PFSK-1 (cell line): Measurements from ENCODE around the gene KIF6.

Experiments used
- FOXP2 ChIP-seq: optimal IDR thresholded peaks from 2 replicates; pipeline ENCODE3; 2011; ENCODE audit warnings: borderline replicate concordance, control low read depth, inconsistent platforms; ENCODE audit not compliant: insufficient read depth; ENCODE audit errors: extremely low read length, extremely low read depth
- POLR2AphosphoS5 ChIP-seq: IDR thresholded peaks from 2 replicates; pipeline ENCODE4 v1.6.1; 2012; ENCODE audit warnings: low read depth, mild to moderate bottlenecking, control low read depth, low read length, moderate library complexity
- SIN3A ChIP-seq: IDR thresholded peaks from 2 replicates; pipeline ENCODE4 v1.6.1; 2012; ENCODE audit warnings: mild to moderate bottlenecking, low read length, moderate library complexity, borderline replicate concordance; ENCODE audit not compliant: insufficient read depth
- TAF1 ChIP-seq: IDR thresholded peaks from 2 replicates; pipeline ENCODE4 v1.6.1; 2012; ENCODE audit warnings: low read length, control low read depth, borderline replicate concordance; ENCODE audit not compliant: insufficient read depth
- TF ChIP-seq, protein P1 (sequence below), 2 experiments: IDR thresholded peaks; 2 replicates each; pipeline versions ENCODE4 v1.6.1 to v1.8.0; 2011 to 2012; ENCODE audit warnings: low read depth in 2 of 2, low read length in 2 of 2, control low read depth in 1 of 2, inconsistent platforms in 1 of 2, mild to moderate bottlenecking in 1 of 2, moderate library complexity in 1 of 2; ENCODE audit not compliant: insufficient read depth in 1 of 2

DNA sequence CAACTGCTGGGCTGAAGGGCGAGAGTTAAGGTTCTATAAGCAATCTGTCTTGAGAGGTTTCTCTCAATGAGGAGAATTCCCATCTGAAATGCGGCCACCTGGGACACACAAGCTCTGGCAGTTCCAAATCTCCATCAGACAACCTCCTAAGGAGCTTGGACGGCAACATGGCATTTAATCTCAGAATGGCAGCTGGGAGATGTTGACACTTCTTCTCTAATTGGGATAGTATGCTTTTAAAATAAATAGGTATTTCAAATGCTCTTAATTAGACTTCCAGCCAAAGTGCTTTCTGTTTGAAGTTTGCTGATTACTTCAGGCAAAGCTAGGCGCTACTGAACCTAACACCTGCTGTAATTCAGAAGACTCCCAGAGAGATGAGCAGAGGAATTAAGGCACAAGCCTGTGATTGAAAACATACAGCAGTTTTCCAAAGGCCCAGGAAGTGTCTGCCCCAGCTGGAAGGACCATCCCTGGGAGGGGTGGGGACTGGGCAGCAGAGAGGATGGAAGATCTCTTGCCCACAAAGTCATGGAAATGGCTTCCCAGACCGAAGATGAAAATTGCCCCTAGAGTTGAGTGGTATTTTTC, 343.6 kb downstream of the KIF6 start:
- TF ChIP-seq, protein P1, sequence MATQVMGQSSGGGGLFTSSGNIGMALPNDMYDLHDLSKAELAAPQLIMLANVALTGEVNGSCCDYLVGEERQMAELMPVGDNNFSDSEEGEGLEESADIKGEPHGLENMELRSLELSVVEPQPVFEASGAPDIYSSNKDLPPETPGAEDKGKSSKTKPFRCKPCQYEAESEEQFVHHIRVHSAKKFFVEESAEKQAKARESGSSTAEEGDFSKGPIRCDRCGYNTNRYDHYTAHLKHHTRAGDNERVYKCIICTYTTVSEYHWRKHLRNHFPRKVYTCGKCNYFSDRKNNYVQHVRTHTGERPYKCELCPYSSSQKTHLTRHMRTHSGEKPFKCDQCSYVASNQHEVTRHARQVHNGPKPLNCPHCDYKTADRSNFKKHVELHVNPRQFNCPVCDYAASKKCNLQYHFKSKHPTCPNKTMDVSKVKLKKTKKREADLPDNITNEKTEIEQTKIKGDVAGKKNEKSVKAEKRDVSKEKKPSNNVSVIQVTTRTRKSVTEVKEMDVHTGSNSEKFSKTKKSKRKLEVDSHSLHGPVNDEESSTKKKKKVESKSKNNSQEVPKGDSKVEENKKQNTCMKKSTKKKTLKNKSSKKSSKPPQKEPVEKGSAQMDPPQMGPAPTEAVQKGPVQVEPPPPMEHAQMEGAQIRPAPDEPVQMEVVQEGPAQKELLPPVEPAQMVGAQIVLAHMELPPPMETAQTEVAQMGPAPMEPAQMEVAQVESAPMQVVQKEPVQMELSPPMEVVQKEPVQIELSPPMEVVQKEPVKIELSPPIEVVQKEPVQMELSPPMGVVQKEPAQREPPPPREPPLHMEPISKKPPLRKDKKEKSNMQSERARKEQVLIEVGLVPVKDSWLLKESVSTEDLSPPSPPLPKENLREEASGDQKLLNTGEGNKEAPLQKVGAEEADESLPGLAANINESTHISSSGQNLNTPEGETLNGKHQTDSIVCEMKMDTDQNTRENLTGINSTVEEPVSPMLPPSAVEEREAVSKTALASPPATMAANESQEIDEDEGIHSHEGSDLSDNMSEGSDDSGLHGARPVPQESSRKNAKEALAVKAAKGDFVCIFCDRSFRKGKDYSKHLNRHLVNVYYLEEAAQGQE (IDR thresholded peaks at IDR 0.05; ENCODE audit: insufficient read depth in 1 of 2, low read depth in 2 of 2, low read length in 2 of 2), result no peak
- TF ChIP-seq POLR2AphosphoS5 (no peak), FOXP2 (no peak), TAF1 (no peak), SIN3A (no peak)
